A673 (cell line): ENCODE results near the gene PHC2. TPM values are rescaled to one million over a fixed set of nuclear protein-coding genes. Genes with fewer than 3 reads are reported as not detected.

Experiments used
- BruUV-seq: library from RNA; stranded (reverse); fragments of 400-500 nt; replicated peaks from 2 replicates; lab custom pipeline; 2021; lab: Mats Ljungman, UMichigan
- CTCF ChIA-PET: fragments of 300-600 bp; sonication (Branson Sonifier 250); formaldehyde crosslinking; loops from one replicate; lab custom pipeline; 2022; ENCODE audit warnings: antibody characterized with exemption; lab: Charles Lee
- POLR2A ChIA-PET: fragments of 300-600 bp; sonication (Branson Sonifier 250); formaldehyde crosslinking; loops from one replicate; lab custom pipeline; 2022; ENCODE audit warnings: antibody characterized with exemption; ENCODE audit not compliant: low non-redundant PET; lab: Charles Lee
- DNase-seq: peaks from one replicate; pipeline ENCODE4 v3.0.0-alpha.2; 2015; ENCODE audit warnings: low spot score
- H3K27ac ChIP-seq: fragments of 200-600 bp; sonication (generic); 2 replicates; pipeline ENCODE4 v1.5.1; 2016; ENCODE audit warnings: mixed run types, low read depth, mild to moderate bottlenecking, mixed read lengths, antibody characterized with exemption, low read length; ENCODE audit not compliant: poor library complexity, severe bottlenecking
- H3K27me3 ChIP-seq: fragments of 200-600 bp; sonication (generic); replicated peaks from 2 replicates; pipeline ENCODE4 v1.6.1; 2017; ENCODE audit warnings: mixed run types, low read depth, mild to moderate bottlenecking, mixed read lengths, antibody characterized with exemption, low read length; ENCODE audit not compliant: insufficient read depth, poor library complexity
- H3K36me3 ChIP-seq: fragments of 200-600 bp; sonication (generic); 2 replicates; pipeline ENCODE4 v1.6.1; 2016; ENCODE audit warnings: mixed run types, mild to moderate bottlenecking, mixed read lengths, antibody characterized with exemption, low read length; ENCODE audit not compliant: insufficient read depth, poor library complexity, severe bottlenecking
- H3K4me1 ChIP-seq: fragments of 200-600 bp; sonication (generic); 2 replicates; pipeline ENCODE4 v1.6.1; 2017; ENCODE audit warnings: mixed run types, mild to moderate bottlenecking, mixed read lengths, antibody characterized with exemption, low read length; ENCODE audit not compliant: insufficient read depth, poor library complexity, severe bottlenecking
- H3K4me3 ChIP-seq: fragments of 200-600 bp; sonication (generic); 2 replicates; pipeline ENCODE4 v1.5.1; 2016; ENCODE audit warnings: low read depth, mixed run types, mild to moderate bottlenecking, mixed read lengths, low read length; ENCODE audit not compliant: poor library complexity, severe bottlenecking
- H3K9me3 ChIP-seq: fragments of 200-600 bp; sonication (generic); 2 replicates; pipeline ENCODE4 v1.6.1; 2016; ENCODE audit warnings: mixed run types, low read depth, mild to moderate bottlenecking, mixed read lengths, antibody characterized with exemption, low read length; ENCODE audit not compliant: poor library complexity, severe bottlenecking
- EZH2 ChIP-seq: fragments of 200-600 bp; sonication (generic); IDR thresholded peaks from 2 replicates; pipeline ENCODE4 v1.6.1; 2017; ENCODE audit warnings: borderline replicate concordance, low read depth, mild to moderate bottlenecking, mixed read lengths, antibody characterized with exemption, low read length; ENCODE audit not compliant: poor library complexity, severe bottlenecking
- intact Hi-C: fragments of 100-400 bp; cut with micrococcal nuclease; formaldehyde crosslinking; loops from one replicate; pipeline ENCODE4 v1.10.0; 2022; ENCODE audit not compliant: unreplicated experiment
- total RNA-seq: library from RNA; stranded (reverse); gene quantifications from 2 replicates; pipeline ENCODE4 v1.2.3, GENCODE V29; 2021
- TF ChIP-seq, protein P1 (sequence below): fragments of 300-800, 200-600 bp; sonication (generic); conservative IDR thresholded peaks from 2 replicates; pipeline ENCODE4 v1.5.1; 2017; ENCODE audit warnings: low read depth, mild to moderate bottlenecking, antibody characterized with exemption, low read length, moderate library complexity, mixed read lengths

The PHC2 gene
- total RNA-seq, 1 experiment from 2014 or later, result 136 TPM

DNA sequence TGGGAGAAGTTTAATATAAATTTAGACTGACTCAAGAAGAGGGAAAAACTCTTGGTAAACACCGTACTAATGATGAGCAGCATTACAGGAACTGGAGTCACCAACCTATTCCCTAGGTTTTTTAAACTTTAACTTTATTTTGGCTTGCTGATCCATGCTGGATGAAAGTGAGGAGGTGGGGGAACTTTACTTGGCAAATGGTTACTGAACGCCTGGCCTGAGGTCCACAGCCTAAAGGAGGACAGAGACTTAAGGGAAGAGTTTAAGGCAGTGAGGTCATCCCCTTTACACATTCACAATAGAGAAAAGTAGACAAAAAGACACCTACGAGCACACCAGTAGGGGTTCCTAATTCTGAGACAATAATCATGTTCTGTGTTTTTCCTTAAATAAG is 84.4 kb downstream of the PHC2 start:
- Histone ChIP-seq H3K4me1 (peaks cover 63% of the 10 kb centered on the region), H3K27ac (peak overlapping the region; percentile 89), H3K9me3 (no peaks in the 10 kb centered on the region), H3K4me3 (peak overlapping the region; percentile 94), H3K36me3 (peaks cover 6% of the 10 kb centered on the region), H3K27me3 (no peaks in the 10 kb centered on the region)
- no peak for DNase-seq
- intact Hi-C loops, result no loop called here
- ChIA-PET POLR2A (no interaction called here), CTCF (no interaction called here)
- TF ChIP-seq, protein P1, sequence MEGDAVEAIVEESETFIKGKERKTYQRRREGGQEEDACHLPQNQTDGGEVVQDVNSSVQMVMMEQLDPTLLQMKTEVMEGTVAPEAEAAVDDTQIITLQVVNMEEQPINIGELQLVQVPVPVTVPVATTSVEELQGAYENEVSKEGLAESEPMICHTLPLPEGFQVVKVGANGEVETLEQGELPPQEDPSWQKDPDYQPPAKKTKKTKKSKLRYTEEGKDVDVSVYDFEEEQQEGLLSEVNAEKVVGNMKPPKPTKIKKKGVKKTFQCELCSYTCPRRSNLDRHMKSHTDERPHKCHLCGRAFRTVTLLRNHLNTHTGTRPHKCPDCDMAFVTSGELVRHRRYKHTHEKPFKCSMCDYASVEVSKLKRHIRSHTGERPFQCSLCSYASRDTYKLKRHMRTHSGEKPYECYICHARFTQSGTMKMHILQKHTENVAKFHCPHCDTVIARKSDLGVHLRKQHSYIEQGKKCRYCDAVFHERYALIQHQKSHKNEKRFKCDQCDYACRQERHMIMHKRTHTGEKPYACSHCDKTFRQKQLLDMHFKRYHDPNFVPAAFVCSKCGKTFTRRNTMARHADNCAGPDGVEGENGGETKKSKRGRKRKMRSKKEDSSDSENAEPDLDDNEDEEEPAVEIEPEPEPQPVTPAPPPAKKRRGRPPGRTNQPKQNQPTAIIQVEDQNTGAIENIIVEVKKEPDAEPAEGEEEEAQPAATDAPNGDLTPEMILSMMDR, result no peak
- TF ChIP-seq EZH2, result no peak
- no TSS peak for BruUV-seq

DNA sequence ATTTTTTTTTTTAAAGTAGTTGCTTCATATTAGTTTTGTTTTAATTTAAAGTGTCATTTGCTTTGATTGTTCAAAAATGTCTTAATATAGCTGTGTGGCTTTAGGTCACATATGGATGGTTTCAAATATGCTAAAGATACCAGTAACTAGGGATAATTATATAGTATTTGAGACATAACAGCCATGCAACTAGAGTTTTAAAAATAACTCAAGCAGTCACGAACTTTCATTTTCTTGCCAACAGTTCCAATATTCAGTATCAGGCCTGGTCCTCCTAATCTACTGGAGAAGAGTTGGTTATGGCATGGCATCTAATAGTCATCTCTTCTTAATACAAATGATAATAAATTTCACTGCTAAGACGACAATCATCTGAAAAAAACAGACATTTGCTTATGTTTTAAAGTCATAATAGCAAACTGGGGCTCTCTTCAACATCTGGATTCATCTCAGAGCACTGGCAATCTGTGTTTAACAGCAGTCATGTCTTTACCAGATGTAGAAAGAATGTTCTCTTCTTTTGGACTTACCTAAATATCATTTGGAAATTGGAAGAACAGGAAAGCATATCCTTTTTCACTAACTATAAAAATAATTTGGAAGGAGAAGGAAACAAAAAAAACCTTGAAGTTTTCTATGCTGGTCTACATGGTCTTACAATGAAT is 85.9 kb downstream of the PHC2 start:
- BruUV-seq, result no TSS peak
- Histone ChIP-seq H3K27me3 (no peaks in the 10 kb centered on the region), H3K4me1 (peaks cover 70% of the 10 kb centered on the region), H3K9me3 (no peaks in the 10 kb centered on the region), H3K4me3 (no peak overlapping the region), H3K36me3 (peaks cover 10% of the 10 kb centered on the region), H3K27ac (peak overlapping the region; percentile 6)
- CTCF ChIA-PET, result no interaction called here
- intact Hi-C loops, result no loop called here
- POLR2A ChIA-PET, result no interaction called here
- TF ChIP-seq, protein P1, result no peak
- TF ChIP-seq EZH2, result no peak
- DNase-seq, result no peak

DNA sequence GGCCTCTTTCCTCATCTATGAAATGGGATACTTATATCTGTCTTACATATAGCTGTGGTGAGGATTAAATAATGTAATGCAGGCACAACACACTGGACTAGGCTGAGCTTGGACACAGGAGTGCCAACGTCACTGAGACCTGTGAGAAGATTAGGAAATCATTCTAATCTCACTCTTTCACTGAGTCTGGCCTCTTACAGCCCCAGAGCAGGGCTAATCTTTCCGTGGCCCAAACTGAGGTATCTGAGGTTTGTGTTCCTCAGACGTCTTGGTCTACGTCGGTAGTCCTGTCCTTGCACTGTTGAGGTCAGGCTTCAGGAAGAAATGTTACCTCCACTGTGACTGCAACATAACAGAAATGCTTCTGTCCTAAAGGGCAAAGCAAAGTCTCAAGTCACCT is 87.4 kb downstream of the PHC2 start:
- H3K4me1 ChIP-seq, result peaks cover 85% of the 10 kb centered on the region
- DNase-seq, result no peak
- peaks cover 10% of the 10 kb centered on the region for H3K36me3 ChIP-seq
- peak overlapping the region; percentile 16 for H3K27ac ChIP-seq
- TF ChIP-seq, protein P1, result no peak
- TF ChIP-seq EZH2, result no peak
- intact Hi-C loops, result no loop called here
- ChIA-PET CTCF (no interaction called here), POLR2A (interaction anchor here (0.6 kb wide), 1 partner anchor 76 kb away, joined by 4 read pairs; no protein-coding TSS in a partner anchor)
- no peaks in the 10 kb centered on the region for H3K27me3 ChIP-seq
- no peaks in the 10 kb centered on the region for H3K9me3 ChIP-seq
- no peak overlapping the region for H3K4me3 ChIP-seq
- BruUV-seq, result no TSS peak
